OCI-LY7 (cell line): ENCODE results near the gene RPS15. TPM values are rescaled to one million over a fixed set of nuclear protein-coding genes. Genes with fewer than 3 reads are reported as not detected.

Experiments used
- BruUV-seq: library from RNA; stranded (reverse); fragments of 400-500 nt; replicated peaks from 2 replicates; lab custom pipeline; 2021; lab: Mats Ljungman, UMichigan
- CTCF ChIA-PET: fragments of 300-600 bp; sonication (Branson Sonifier 250); formaldehyde crosslinking; loops from one replicate; lab custom pipeline; 2022; ENCODE audit warnings: antibody characterized with exemption; ENCODE audit not compliant: unreplicated experiment; lab: Charles Lee
- POLR2A ChIA-PET: fragments of 300-600 bp; sonication (Branson Sonifier 250); formaldehyde crosslinking; loops from one replicate; lab custom pipeline; 2022; ENCODE audit warnings: antibody characterized with exemption; lab: Charles Lee
- DNase-seq: peaks from one replicate; pipeline ENCODE4 v3.0.0-alpha.2; 2015; ENCODE audit warnings: low spot score
- H2AFZ ChIP-seq: fragments of 200-600 bp; sonication (generic), shearing (Covaris generic); 2 replicates; pipeline ENCODE4 v1.6.1; 2014; ENCODE audit warnings: mild to moderate bottlenecking, antibody characterized with exemption, low read length, moderate library complexity
- H3K27ac ChIP-seq: fragments of 200-600 bp; sonication (generic); 2 replicates; pipeline ENCODE4 v1.5.1; 2014; ENCODE audit warnings: mixed run types, low read depth, mild to moderate bottlenecking, moderate library complexity, low read length, inconsistent platforms; ENCODE audit not compliant: poor library complexity, severe bottlenecking
- H3K36me3 ChIP-seq: fragments of 200-600 bp; sonication (generic); 2 replicates; pipeline ENCODE4 v1.6.1; 2014; ENCODE audit warnings: mild to moderate bottlenecking, antibody characterized with exemption, low read length, moderate library complexity, mixed read lengths; ENCODE audit not compliant: insufficient read depth
- H3K4me1 ChIP-seq: fragments of 200-600 bp; sonication (generic); 2 replicates; pipeline ENCODE4 v1.5.1; 2014; ENCODE audit warnings: mild to moderate bottlenecking, low read length; ENCODE audit not compliant: insufficient read depth, poor library complexity, severe bottlenecking
- H3K4me2 ChIP-seq: fragments of 200-600 bp; sonication (generic); 2 replicates; pipeline ENCODE4 v1.6.1; 2014; ENCODE audit warnings: mild to moderate bottlenecking, low read length
- H3K4me3 ChIP-seq: fragments of 200-600 bp; sonication (generic); 2 replicates; pipeline ENCODE4 v1.5.1; 2014; ENCODE audit warnings: mild to moderate bottlenecking, low read depth, low read length; ENCODE audit not compliant: poor library complexity, severe bottlenecking
- H3K79me2 ChIP-seq: fragments of 200-600 bp; sonication (generic); 2 replicates; pipeline ENCODE4 v1.6.1; 2016; ENCODE audit warnings: low read depth, mild to moderate bottlenecking, low read length, moderate library complexity, mixed read lengths; ENCODE audit not compliant: insufficient read depth
- H3K9me2 ChIP-seq: fragments of 200-600 bp; sonication (generic); 2 replicates; pipeline ENCODE4 v1.6.1; 2016; ENCODE audit warnings: mild to moderate bottlenecking, low read length, mixed read lengths; ENCODE audit not compliant: insufficient read depth
- H3K9me3 ChIP-seq: fragments of 200-600 bp; sonication (generic); 2 replicates; pipeline ENCODE4 v1.6.1; 2014; ENCODE audit warnings: mild to moderate bottlenecking, mixed run types, low read length, mixed read lengths
- H4K20me1 ChIP-seq: fragments of 200-600 bp; sonication (generic); 2 replicates; pipeline ENCODE4 v1.6.1; 2014; ENCODE audit warnings: mild to moderate bottlenecking, antibody characterized with exemption, low read length, moderate library complexity, mixed read lengths; ENCODE audit not compliant: insufficient read depth
- CTCF ChIP-seq: fragments of 200-600 bp; sonication (generic); conservative IDR thresholded peaks from 2 replicates; pipeline ENCODE4 v1.5.1; 2014; ENCODE audit warnings: mild to moderate bottlenecking, antibody characterized with exemption, low read length, moderate library complexity, mixed read lengths
- EZH2phosphoT487 ChIP-seq: fragments of 200-600 bp; sonication (generic); IDR thresholded peaks from 2 replicates; pipeline ENCODE4 v1.6.1; 2018; ENCODE audit warnings: low read depth, borderline replicate concordance, mild to moderate bottlenecking, mixed run types, antibody characterized with exemption, low read length, moderate library complexity, mixed read lengths
- intact Hi-C: fragments of 100-400 bp; cut with micrococcal nuclease; formaldehyde crosslinking; loops from one replicate; pipeline ENCODE4 v1.10.0; 2022; ENCODE audit not compliant: unreplicated experiment
- total RNA-seq, 2 experiments: library from RNA; depleted of rRNA in 1 of 2; stranded (reverse); fragments of >200 nt in 1 of 2; shearing (Covaris generic) in 1 of 2; gene quantifications; 2 replicates each; pipeline ENCODE4 v1.2.3, GENCODE V29; 2014 to 2022

Gene RPS15
- total RNA-seq, 2 experiments from 2014 or later, result 1,860 to 2,068 TPM

- H2AFZ ChIP-seq, result no peak overlapping the region
- H3K27ac ChIP-seq, result no peak overlapping the region
- no peak overlapping the region for H3K4me2 ChIP-seq
- H3K9me3 ChIP-seq, result no peaks in the 10 kb centered on the region
- H3K9me2 ChIP-seq, result no peaks in the 10 kb centered on the region
- peaks cover 21% of the 10 kb centered on the region for H3K36me3 ChIP-seq
- peaks cover 25% of the 10 kb centered on the region for H3K4me1 ChIP-seq
- intact Hi-C loops, result no loop called here
- CTCF ChIA-PET, result interaction anchor here (0.6 kb wide), 1 partner anchor 60 kb away, joined by 4 read pairs; no protein-coding TSS in a partner anchor
- H4K20me1 ChIP-seq, result peaks cover 7% of the 10 kb centered on the region; the same call in 1 of the 2 replicates
- DNase-seq, result no peak
- H3K79me2 ChIP-seq, result peaks cover 13% of the 10 kb centered on the region
- no TSS peak for BruUV-seq
- H3K4me3 ChIP-seq, result no peak overlapping the region
- POLR2A ChIA-PET, result no interaction called here
- TF ChIP-seq CTCF (no peak), EZH2phosphoT487 (no peak)
Observed at GRCh38 chr19:1473085-1473851, 35.1 kb downstream of the RPS15 start.

- H3K79me2 ChIP-seq, result peaks cover 17% of the 10 kb centered on the region
- peaks cover 7% of the 10 kb centered on the region; the same call in 1 of the 2 replicates for H4K20me1 ChIP-seq
- no peaks in the 10 kb centered on the region for H3K9me2 ChIP-seq
- H3K4me3 ChIP-seq, result no peak overlapping the region
- H3K9me3 ChIP-seq, result no peaks in the 10 kb centered on the region
- no peak for DNase-seq
- peaks cover 21% of the 10 kb centered on the region for H3K36me3 ChIP-seq
- ChIA-PET CTCF (no interaction called here), POLR2A (no interaction called here)
- no TSS peak for BruUV-seq
- H3K4me1 ChIP-seq, result peaks cover 25% of the 10 kb centered on the region
- no peak overlapping the region for H2AFZ ChIP-seq
- H3K27ac ChIP-seq, result no peak overlapping the region
- H3K4me2 ChIP-seq, result no peak overlapping the region
- intact Hi-C loops, result no loop called here
- TF ChIP-seq EZH2phosphoT487, result no peak
- TF ChIP-seq CTCF, result no peak
Observed at GRCh38 chr19:1474011-1474764, 36.0 kb downstream of the RPS15 start.
